Stimulated activated CD8-positive, alpha-beta memory T cell treated with anti-CD3 and anti-CD28 coated beads, Interleukin-7, amount 100 ng/mL, for 24 hours (primary cell): ENCODE data around the gene PTPN13.

ENCODE experiments used
- DNase-seq: peaks from one replicate; pipeline ENCODE4 v3.0.0-alpha.2; 2020; ENCODE audit warnings: low read depth

PTPN13 gene, protein sequence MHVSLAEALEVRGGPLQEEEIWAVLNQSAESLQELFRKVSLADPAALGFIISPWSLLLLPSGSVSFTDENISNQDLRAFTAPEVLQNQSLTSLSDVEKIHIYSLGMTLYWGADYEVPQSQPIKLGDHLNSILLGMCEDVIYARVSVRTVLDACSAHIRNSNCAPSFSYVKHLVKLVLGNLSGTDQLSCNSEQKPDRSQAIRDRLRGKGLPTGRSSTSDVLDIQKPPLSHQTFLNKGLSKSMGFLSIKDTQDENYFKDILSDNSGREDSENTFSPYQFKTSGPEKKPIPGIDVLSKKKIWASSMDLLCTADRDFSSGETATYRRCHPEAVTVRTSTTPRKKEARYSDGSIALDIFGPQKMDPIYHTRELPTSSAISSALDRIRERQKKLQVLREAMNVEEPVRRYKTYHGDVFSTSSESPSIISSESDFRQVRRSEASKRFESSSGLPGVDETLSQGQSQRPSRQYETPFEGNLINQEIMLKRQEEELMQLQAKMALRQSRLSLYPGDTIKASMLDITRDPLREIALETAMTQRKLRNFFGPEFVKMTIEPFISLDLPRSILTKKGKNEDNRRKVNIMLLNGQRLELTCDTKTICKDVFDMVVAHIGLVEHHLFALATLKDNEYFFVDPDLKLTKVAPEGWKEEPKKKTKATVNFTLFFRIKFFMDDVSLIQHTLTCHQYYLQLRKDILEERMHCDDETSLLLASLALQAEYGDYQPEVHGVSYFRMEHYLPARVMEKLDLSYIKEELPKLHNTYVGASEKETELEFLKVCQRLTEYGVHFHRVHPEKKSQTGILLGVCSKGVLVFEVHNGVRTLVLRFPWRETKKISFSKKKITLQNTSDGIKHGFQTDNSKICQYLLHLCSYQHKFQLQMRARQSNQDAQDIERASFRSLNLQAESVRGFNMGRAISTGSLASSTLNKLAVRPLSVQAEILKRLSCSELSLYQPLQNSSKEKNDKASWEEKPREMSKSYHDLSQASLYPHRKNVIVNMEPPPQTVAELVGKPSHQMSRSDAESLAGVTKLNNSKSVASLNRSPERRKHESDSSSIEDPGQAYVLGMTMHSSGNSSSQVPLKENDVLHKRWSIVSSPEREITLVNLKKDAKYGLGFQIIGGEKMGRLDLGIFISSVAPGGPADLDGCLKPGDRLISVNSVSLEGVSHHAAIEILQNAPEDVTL (N-terminal part only)

GRCh38 chr4:86593688-86594558 lies at the start of gene PTPN13:
PTPN13 (plus strand) TSS chr4:86594315; CDS start chr4:86635257, 40,942 bp downstream.
- DNase-seq = no peak

DNA sequence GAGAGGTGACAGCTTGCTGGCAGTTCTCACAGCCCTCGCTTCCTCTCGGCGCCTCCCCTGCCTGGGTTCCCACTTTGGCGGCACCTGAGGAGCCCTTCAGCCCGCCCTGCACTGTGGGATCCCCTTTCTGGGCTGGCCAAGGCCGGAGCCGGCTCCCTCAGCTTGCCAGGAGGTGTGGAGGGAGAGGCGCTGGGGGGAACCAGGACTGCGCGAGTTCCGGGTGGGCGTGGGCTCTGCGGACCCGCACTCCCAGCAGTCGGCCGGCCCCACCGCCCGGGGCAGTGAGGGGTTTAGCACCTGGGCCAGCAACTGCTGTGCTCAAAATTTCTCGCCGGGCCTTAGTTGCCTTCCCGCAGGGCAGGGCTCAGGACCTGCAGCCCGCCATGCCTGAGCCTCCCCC lies 47.0 kb upstream of the PTPN13 start:
- no peak for DNase-seq

- DNase-seq = no peak
These were observed 44.8 kb upstream of the PTPN13 start for GRCh38 chr4:86549163-86549788.

GRCh38 chr4:86551387-86551786 lies 42.7 kb upstream of the PTPN13 start:
- no peak for DNase-seq

DNA sequence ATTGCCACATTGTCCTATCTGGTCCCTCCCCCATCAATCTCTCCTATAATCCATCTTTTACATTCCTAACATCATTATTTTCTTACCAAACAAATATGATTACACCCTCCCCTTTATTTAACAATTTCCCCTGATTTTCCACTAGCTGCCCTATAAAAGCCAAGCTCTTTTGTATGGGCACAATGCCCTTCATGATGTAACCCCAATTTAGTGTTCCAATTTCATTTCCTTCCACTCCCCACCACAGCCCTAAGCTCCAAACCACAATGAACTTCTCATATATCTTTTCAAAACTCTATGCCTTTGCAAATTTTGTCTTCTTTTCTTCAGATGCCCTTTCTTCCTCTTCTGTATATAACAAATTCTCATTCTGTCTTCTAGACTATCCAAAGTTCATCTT lies 39.5 kb upstream of the PTPN13 start:
- DNase-seq = no peak

GRCh38 chr4:86556791-86557415 lies 37.2 kb upstream of the PTPN13 start:
- DNase-seq = no peak

- no peak for DNase-seq
These were observed 36.6 kb upstream of the PTPN13 start for GRCh38 chr4:86557526-86557925.

DNA sequence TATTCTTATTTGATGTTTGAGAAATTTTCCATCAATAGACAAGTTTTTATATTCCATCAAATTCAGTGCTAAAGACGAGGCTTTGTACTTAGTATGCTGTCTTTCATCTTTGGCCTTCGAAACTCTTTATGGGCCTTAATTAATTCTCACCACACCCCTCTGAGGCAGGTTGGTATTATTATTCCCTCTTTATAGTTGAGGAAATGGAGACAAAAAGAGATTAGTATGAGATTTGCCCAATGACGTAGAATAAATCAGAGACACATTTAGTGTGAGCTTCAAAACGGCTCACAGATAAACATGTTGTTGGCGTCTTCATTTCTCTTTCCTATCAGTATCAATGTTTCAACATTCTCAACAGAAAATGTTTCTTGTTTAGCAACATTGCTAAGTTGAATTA lies 35.9 kb upstream of the PTPN13 start:
- no peak for DNase-seq

DNA sequence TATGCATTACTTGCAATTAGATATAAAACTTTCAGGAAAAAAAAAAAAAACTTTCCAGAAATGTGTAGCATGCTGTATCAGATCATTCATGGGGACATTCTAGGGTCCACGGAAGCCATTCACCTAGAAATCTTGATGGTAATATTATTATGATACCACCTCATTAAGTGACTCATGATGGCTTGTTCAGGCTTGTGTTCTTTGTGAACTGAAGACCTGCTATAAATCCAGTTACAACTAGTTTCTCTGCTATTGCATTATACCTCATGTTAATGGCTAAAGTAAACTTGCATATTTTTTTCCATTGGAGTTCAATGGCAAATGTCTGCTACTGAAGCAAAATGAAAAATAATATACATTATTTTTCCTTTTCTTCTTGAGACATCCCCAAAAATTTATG lies 35.3 kb upstream of the PTPN13 start:
- DNase-seq = no peak

- no peak for DNase-seq
These were observed 33.7 kb upstream of the PTPN13 start for GRCh38 chr4:86560447-86560846.

- no peak for DNase-seq
These were observed 32.9 kb upstream of the PTPN13 start for GRCh38 chr4:86561256-86561655.

GRCh38 chr4:86563416-86563815 lies 30.7 kb upstream of the PTPN13 start:
- no peak for DNase-seq

DNA sequence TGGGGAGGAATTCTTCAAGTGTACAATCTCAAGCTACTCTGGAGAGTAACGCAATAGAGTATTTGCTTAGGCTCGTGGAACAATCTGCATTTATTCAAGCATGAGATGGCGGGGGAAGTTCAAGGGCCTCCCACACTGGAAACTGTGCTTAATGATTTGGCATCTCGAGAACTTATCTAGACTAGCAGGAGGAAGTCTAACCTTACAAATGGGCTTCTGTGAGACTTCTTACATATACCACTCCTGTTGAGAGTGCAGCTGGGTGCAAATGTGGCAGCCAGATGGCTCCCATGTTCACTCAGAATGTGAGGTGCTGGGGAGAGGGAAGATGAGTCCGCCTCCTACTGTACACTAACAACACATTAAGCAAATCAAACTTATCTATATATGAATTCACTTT lies 29.3 kb upstream of the PTPN13 start:
- no peak for DNase-seq

GRCh38 chr4:86565651-86566050 lies 28.5 kb upstream of the PTPN13 start:
- DNase-seq = no peak

DNA sequence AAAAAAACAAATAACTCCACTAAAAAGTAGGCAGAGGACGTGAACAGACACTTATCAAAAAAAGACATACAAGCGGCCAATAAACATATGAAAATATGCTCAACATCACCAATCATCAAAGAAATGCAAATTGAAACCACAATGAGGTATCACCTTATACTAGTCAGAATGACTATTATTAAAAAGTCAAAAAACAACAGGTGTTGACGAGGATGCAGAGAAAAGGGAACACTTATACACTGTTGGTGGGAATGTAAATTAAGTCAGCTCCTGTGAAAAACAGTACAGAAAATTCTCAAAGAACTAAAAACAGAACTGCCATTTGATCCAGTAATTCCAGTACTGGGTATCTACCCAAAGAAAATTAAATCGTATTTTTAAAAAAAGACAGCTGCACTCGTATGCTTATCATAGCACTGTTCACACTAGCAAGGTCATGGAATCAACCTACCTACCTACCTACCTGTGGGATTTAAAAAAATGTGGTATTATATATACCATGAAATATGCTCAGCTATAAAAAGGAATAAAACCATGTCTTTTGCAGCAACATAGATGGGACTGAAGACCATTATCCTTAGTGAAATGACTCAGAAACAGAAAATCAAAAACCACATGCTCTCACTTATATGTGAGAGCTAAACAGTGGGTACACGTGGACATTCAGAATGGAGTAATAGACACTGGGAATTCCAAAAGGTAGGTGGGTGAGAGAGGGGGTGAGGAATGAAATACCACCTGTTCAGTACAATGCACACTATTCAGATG lies 24.8 kb upstream of the PTPN13 start:
- no peak for DNase-seq

DNA sequence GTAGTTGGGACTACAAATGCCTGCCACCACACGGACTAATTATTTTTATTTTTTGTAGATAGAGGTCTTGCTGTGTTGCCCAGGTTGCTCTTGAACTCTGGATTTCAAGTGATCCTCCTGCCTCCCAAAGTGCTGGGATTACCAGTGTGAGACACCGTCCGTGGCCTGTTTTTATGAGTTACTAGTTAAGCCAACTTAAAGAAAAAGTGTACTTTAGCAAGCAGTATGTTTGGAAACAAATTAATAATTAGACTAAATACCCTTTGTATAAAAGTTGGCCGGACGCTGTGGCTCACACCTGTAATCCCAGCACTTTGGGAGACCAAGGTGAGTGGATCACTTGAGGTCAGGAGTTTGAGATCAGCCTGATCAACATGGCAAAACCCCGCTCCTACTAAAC lies 14.2 kb upstream of the PTPN13 start:
- no peak for DNase-seq

GRCh38 chr4:86582410-86582809 lies 11.7 kb upstream of the PTPN13 start:
- DNase-seq = no peak

DNA sequence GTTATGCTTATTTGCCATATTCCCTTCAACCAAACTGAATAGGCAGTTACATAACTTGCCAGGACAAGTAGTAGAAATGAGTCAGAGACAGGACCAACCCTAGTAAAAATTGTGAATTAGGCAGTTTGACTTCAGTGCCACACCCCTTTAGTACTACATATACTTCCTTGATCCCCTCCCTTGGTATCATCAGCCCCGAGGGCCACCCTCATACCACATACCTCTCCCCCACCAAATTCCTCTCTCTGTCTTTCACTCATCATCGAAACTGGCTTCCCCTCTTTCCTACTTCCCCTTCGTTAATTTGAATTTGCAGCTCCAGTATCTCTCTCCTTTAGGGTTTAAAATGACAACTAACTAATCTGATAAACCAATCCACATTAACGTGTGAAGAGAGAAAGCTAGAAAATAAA lies 7.9 kb upstream of the PTPN13 start:
- no peak for DNase-seq

DNA sequence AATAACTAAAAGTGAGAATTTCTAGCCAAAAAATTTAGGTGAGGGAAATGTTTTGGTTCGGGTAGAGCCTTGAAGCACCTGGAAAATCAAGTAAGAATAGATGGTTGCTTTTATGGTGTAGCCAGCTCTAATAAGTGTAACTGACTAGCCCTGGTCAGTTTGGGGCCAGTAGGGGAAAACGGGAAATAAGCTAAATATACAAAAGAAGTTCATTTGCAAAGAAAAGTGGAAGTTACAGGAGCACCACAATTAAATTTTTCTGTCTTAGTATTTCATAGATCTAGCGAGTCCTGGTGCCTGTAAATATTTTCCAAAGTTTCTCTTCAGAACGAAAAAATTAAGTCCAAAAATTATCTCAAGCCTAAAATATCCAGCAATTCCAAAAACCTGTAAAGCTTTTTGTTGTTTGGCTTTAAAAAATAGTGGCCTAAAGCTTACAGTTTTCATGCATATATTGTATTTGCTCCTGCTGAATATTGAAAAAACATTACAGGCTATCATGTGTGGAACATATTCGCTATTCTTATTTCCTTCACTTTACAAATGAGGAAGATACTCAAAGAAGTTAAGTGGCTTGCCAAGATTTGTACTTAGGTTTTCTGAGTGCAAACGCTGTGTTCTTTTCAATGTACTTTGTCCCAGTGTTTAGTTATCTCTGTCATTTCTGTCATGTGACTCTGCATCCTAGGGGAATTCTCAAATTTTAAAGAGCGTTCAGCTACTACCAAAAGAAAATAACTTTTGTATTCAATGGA lies 7.3 kb upstream of the PTPN13 start:
- no peak for DNase-seq
